MM.1S (cell line): ENCODE measurements around the gene CABP7.

Source experiments
- DNase-seq: peaks from one replicate; pipeline ENCODE4 v3.0.0-alpha.2; 2015
- H2AFZ ChIP-seq: fragments of 300-600 bp; sonication (generic); 2 replicates; pipeline ENCODE4 v1.6.0; 2016; ENCODE audit warnings: antibody characterized with exemption, low read length
- H3F3A ChIP-seq: fragments of 300-600 bp; sonication (generic); 2 replicates; pipeline ENCODE4 v1.6.1; 2016; ENCODE audit warnings: mild to moderate bottlenecking, antibody characterized with exemption, low read length, moderate library complexity, mixed read lengths; ENCODE audit not compliant: insufficient read depth
- H3K27ac ChIP-seq: fragments of 300-600 bp; sonication (generic); 2 replicates; pipeline ENCODE4 v1.5.1; 2016; ENCODE audit warnings: mild to moderate bottlenecking, low read length
- H3K27me3 ChIP-seq: fragments of 300-600 bp; sonication (generic); replicated peaks from 2 replicates; pipeline ENCODE4 v1.6.0; 2016; ENCODE audit warnings: low read length; ENCODE audit not compliant: insufficient read depth
- H3K36me3 ChIP-seq: fragments of 300-600 bp; sonication (generic); replicated peaks from 2 replicates; pipeline ENCODE4 v1.6.1; 2016; ENCODE audit warnings: mild to moderate bottlenecking, low read length, mixed read lengths; ENCODE audit not compliant: insufficient read depth
- H3K4me1 ChIP-seq: fragments of 300-600 bp; sonication (generic); 2 replicates; pipeline ENCODE4 v1.6.1; 2016; ENCODE audit warnings: low read length, mixed read lengths
- H3K4me2 ChIP-seq: fragments of 300-600 bp; sonication (generic); 2 replicates; pipeline ENCODE4 v1.6.0; 2016; ENCODE audit warnings: low read depth, low read length
- H3K4me3 ChIP-seq: fragments of 300-600 bp; sonication (generic); 2 replicates; pipeline ENCODE4 v1.5.1; 2016; ENCODE audit warnings: low read length, mixed read lengths
- H3K79me2 ChIP-seq: fragments of 300-600 bp; sonication (generic); 2 replicates; pipeline ENCODE4 v1.6.1; 2016; ENCODE audit warnings: mixed run types, low read length, mixed read lengths
- H3K9ac ChIP-seq: fragments of 300-600 bp; sonication (generic); 2 replicates; pipeline ENCODE4 v1.6.1; 2016; ENCODE audit warnings: low read length, mixed read lengths
- H3K9me2 ChIP-seq: fragments of 300-600 bp; sonication (generic); replicated peaks from 2 replicates; pipeline ENCODE4 v1.6.1; 2016; ENCODE audit warnings: mild to moderate bottlenecking, low read length, mixed read lengths; ENCODE audit not compliant: insufficient read depth
- H3K9me3 ChIP-seq: fragments of 300-600 bp; sonication (generic); replicated peaks from 2 replicates; pipeline ENCODE4 v1.6.1; 2016; ENCODE audit warnings: mild to moderate bottlenecking, low read length, mixed read lengths; ENCODE audit not compliant: insufficient read depth
- H4K20me1 ChIP-seq: fragments of 300-600 bp; sonication (generic); 2 replicates; pipeline ENCODE4 v1.6.1; 2016; ENCODE audit warnings: mild to moderate bottlenecking, low read length, moderate library complexity, mixed read lengths; ENCODE audit not compliant: insufficient read depth
- EZH2 ChIP-seq: fragments of 300-600 bp; sonication (generic); optimal IDR thresholded peaks from 2 replicates; pipeline ENCODE3; 2017; ENCODE audit warnings: low read depth, mild to moderate bottlenecking, antibody characterized with exemption, low read length, mixed read lengths
- EZH2phosphoT487 ChIP-seq: fragments of 300-600 bp; sonication (generic); IDR thresholded peaks from 2 replicates; pipeline ENCODE4 v1.6.1; 2018; ENCODE audit warnings: antibody characterized with exemption, low read length
- TF ChIP-seq, protein P1 (sequence below): fragments of 300-600 bp; sonication (generic); IDR thresholded peaks from 2 replicates; pipeline ENCODE4 v1.5.1; 2016; ENCODE audit warnings: antibody characterized with exemption, low read length, mixed read lengths

The CABP7 gene

DNA sequence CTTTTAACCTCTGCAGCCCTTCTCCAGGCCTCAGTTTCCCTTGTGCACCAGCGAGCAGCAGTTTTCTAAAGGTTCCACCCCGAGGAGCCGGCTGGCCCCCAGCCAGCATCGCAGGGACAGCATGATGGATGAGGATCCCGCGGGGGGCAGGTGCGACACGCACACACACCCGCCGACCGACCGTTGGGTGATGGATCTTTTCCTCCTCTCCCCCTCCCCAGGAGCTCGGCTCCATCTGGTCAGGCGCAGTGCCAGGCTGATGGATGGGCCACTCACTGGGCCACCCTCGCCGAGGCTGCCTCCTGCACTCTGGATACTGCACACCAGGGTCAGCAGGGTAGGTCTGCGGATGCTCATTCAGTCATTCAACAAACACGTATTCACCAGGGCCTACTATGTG is 12.8 kb upstream of the CABP7 start:
- no peaks in the 10 kb centered on the region for H4K20me1 ChIP-seq
- no peak for DNase-seq
- no peaks in the 10 kb centered on the region for H3K9me3 ChIP-seq
- H3K4me1 ChIP-seq = no peaks in the 10 kb centered on the region
- no peaks in the 10 kb centered on the region for H3K36me3 ChIP-seq
- H3K27me3 ChIP-seq = no peaks in the 10 kb centered on the region; the same call in 1 of the 2 replicates
- H3K79me2 ChIP-seq = no peaks in the 10 kb centered on the region
- no peaks in the 10 kb centered on the region for H3F3A ChIP-seq
- no peak overlapping the region for H3K9ac ChIP-seq
- no peak overlapping the region for H3K27ac ChIP-seq
- TF ChIP-seq EZH2 = no peak
- no peak overlapping the region for H3K4me3 ChIP-seq
- no peak overlapping the region for H3K4me2 ChIP-seq
- no peaks in the 10 kb centered on the region for H3K9me2 ChIP-seq
- H2AFZ ChIP-seq = no peak overlapping the region

DNA sequence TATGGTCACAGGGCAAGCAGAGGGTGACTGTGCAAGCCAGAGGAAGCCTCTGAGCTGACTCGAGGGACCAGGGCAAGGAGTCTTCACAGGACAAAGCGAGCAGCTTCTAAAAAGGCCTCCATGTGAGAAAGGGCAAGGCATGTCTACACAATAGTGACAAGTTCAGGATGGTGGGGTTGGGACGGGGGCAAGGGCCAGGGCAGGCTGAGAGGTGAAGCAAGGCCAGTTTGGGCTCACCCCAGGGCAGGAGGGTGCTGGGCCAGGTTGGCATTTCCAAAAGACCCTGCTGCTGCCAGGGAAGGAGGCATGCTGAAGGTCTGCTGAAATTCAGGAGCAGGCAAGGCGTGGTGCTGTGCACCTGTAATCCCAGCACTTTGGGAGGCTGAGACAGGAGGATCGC is 12.3 kb upstream of the CABP7 start:
- H3K4me2 ChIP-seq = no peak overlapping the region
- no peaks in the 10 kb centered on the region for H3K9me2 ChIP-seq
- no peaks in the 10 kb centered on the region for H3F3A ChIP-seq
- no peak overlapping the region for H3K27ac ChIP-seq
- H4K20me1 ChIP-seq = no peaks in the 10 kb centered on the region
- H3K36me3 ChIP-seq = no peaks in the 10 kb centered on the region
- DNase-seq = no peak
- H3K9ac ChIP-seq = no peak overlapping the region
- H3K79me2 ChIP-seq = no peaks in the 10 kb centered on the region
- TF ChIP-seq EZH2 (no peak), EZH2phosphoT487 (no peak)
- TF ChIP-seq, protein P1, sequence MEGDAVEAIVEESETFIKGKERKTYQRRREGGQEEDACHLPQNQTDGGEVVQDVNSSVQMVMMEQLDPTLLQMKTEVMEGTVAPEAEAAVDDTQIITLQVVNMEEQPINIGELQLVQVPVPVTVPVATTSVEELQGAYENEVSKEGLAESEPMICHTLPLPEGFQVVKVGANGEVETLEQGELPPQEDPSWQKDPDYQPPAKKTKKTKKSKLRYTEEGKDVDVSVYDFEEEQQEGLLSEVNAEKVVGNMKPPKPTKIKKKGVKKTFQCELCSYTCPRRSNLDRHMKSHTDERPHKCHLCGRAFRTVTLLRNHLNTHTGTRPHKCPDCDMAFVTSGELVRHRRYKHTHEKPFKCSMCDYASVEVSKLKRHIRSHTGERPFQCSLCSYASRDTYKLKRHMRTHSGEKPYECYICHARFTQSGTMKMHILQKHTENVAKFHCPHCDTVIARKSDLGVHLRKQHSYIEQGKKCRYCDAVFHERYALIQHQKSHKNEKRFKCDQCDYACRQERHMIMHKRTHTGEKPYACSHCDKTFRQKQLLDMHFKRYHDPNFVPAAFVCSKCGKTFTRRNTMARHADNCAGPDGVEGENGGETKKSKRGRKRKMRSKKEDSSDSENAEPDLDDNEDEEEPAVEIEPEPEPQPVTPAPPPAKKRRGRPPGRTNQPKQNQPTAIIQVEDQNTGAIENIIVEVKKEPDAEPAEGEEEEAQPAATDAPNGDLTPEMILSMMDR = no peak
- H2AFZ ChIP-seq = no peak overlapping the region
- H3K4me1 ChIP-seq = no peaks in the 10 kb centered on the region
- no peaks in the 10 kb centered on the region; the same call in 1 of the 2 replicates for H3K27me3 ChIP-seq
- no peak overlapping the region for H3K4me3 ChIP-seq
- H3K9me3 ChIP-seq = no peaks in the 10 kb centered on the region

DNA sequence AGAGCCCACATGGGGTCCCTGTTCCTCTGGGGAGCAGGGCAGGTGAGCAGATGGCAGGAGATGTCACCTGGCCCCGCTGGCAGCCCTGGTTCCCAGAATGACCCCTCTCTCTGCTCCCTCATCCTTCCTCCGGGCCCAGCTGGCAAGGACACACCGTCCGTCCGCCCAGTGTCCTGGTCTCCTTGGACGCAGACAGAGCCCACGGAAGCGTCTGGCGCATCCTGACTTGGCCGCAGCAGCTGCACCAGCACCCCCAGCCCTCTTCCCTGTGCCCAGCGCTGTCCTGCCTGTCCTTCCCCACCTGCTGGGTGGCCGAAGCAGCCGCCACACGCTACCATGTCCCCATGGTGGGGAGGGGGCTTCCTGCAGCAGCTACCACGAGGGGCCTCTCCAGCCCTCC is 9.6 kb upstream of the CABP7 start:
- no peaks in the 10 kb centered on the region for H4K20me1 ChIP-seq
- H3K27me3 ChIP-seq = peaks cover 16% of the 10 kb centered on the region

DNA sequence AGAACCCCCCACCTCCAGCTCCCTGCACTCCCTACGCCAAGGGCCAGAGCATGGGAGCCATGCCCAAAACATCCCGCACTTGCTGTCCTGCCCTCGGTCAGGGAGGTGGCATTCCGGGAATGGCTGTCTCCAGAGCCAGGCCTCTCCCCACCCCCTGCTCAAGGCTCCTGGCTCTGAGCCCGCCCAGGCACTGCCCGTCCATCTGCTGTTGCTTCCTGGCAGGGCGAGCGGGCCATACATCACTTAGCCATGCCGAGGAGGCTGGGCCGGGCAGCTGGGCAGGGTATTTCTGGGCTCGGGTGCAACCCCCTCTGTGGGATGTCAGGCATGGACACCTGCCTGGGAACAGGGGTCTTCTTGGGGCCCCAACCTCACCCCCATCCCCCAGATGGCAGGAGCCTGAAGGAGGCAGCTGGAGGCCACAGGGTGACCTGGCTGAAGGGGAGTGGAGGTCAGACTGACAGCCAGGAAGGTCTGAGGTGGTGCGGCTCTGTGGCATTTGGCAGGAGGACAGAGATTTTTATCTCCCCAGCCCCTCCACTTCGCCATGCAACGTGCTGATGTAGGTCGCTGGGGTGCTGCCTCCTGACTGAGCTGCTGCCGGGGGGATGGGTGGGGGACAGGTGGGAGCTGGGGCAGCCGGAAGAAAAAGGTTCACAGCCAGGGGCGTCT is 8.7 kb upstream of the CABP7 start:
- no peaks in the 10 kb centered on the region for H3K9me3 ChIP-seq
- no peaks in the 10 kb centered on the region for H3K9me2 ChIP-seq
- no peaks in the 10 kb centered on the region for H3K79me2 ChIP-seq
- H3K4me1 ChIP-seq = no peaks in the 10 kb centered on the region
- H3K36me3 ChIP-seq = no peaks in the 10 kb centered on the region
- H3K9ac ChIP-seq = no peak overlapping the region
- H3K27me3 ChIP-seq = peaks cover 24% of the 10 kb centered on the region
- H3K4me2 ChIP-seq = no peak overlapping the region
- no peaks in the 10 kb centered on the region for H3F3A ChIP-seq
- no peak for DNase-seq
- H4K20me1 ChIP-seq = no peaks in the 10 kb centered on the region
- H2AFZ ChIP-seq = no peak overlapping the region
- H3K27ac ChIP-seq = no peak overlapping the region
- no peak for TF ChIP-seq EZH2phosphoT487
- TF ChIP-seq, protein P1 = no peak
- TF ChIP-seq EZH2 = no peak
- H3K4me3 ChIP-seq = no peak overlapping the region

More for the DNA sequence above, 9.6 kb upstream of the CABP7 start:
- H3K27ac ChIP-seq = no peak overlapping the region
- H3K4me1 ChIP-seq = no peaks in the 10 kb centered on the region
- TF ChIP-seq EZH2phosphoT487 = no peak
- TF ChIP-seq, protein P1 = no peak
- no peak for TF ChIP-seq EZH2
- H3K79me2 ChIP-seq = no peaks in the 10 kb centered on the region
- H3K36me3 ChIP-seq = no peaks in the 10 kb centered on the region
- no peak overlapping the region for H3K4me3 ChIP-seq
- no peak overlapping the region for H3K4me2 ChIP-seq
- H3K9me3 ChIP-seq = no peaks in the 10 kb centered on the region
- no peaks in the 10 kb centered on the region for H3K9me2 ChIP-seq
- H3F3A ChIP-seq = no peaks in the 10 kb centered on the region
- no peak for DNase-seq
- H2AFZ ChIP-seq = no peak overlapping the region
- no peak overlapping the region for H3K9ac ChIP-seq
